Trophoblast cell (in vitro differentiated cells and primary cell): ENCODE measurements around the gene KRTAP10-9.
"Not testable (repeated sequence)": the region's sequence is repeated elsewhere in the genome, so short reads cannot be mapped to it uniquely, and the experiment has no call there.

ENCODE experiments used
- DNase-seq, 2 donors: peaks; one replicate each; pipeline ENCODE4 v3.0.0-alpha.2; 2016
- H2AFZ ChIP-seq: 2 replicates; pipeline ENCODE4 v1.6.1; 2013; ENCODE audit warnings: low read length, moderate library complexity, mild to moderate bottlenecking; ENCODE audit not compliant: insufficient read depth, poor library complexity
- H2AK5ac ChIP-seq: 2 replicates; pipeline ENCODE4 v1.6.1; 2013; ENCODE audit warnings: mild to moderate bottlenecking, low read length
- H2BK120ac ChIP-seq: 2 replicates; pipeline ENCODE4 v1.6.1; 2013; ENCODE audit warnings: low read length, mild to moderate bottlenecking, moderate library complexity; ENCODE audit not compliant: insufficient read depth, poor library complexity
- H2BK12ac ChIP-seq: 2 replicates; pipeline ENCODE4 v1.6.1; 2013; ENCODE audit warnings: mild to moderate bottlenecking, low read length, moderate library complexity
- H2BK5ac ChIP-seq: 2 replicates; pipeline ENCODE4 v1.6.1; 2013; ENCODE audit warnings: low read length, low read depth, moderate library complexity, mild to moderate bottlenecking; ENCODE audit not compliant: poor library complexity
- H3K14ac ChIP-seq: 2 replicates; pipeline ENCODE4 v1.6.1; 2013; ENCODE audit warnings: mild to moderate bottlenecking, low read length
- H3K18ac ChIP-seq: 2 replicates; pipeline ENCODE4 v1.6.1; 2013; ENCODE audit warnings: mild to moderate bottlenecking, low read length
- H3K23ac ChIP-seq: 2 replicates; pipeline ENCODE4 v1.6.1; 2013; ENCODE audit warnings: low read length
- H3K27ac ChIP-seq: 2 replicates; pipeline ENCODE4 v1.5.1; 2013; ENCODE audit warnings: low read depth, mild to moderate bottlenecking, inconsistent platforms, low read length, moderate library complexity
- H3K27me3 ChIP-seq: 2 replicates; pipeline ENCODE4 v1.6.1; 2013; ENCODE audit warnings: inconsistent platforms, mild to moderate bottlenecking, low read length, moderate library complexity; ENCODE audit not compliant: insufficient read depth
- H3K36me3 ChIP-seq, 2 experiments: 1 replicate in 1 of 2; 2 replicates in 1 of 2; pipeline ENCODE4 v1.6.1; 2013; ENCODE audit warnings: low read length in 2 of 2, mild to moderate bottlenecking in 2 of 2, moderate library complexity in 1 of 2; ENCODE audit not compliant: insufficient read depth in 2 of 2, control insufficient read depth in 1 of 2
- H3K4ac ChIP-seq: 2 replicates; pipeline ENCODE4 v1.6.1; 2013; ENCODE audit warnings: low read depth, mild to moderate bottlenecking, low read length, moderate library complexity
- H3K4me1 ChIP-seq, 2 experiments: 1 replicate in 1 of 2; 2 replicates in 1 of 2; pipeline ENCODE4 v1.6.1; 2013; ENCODE audit warnings: low read length in 2 of 2, mild to moderate bottlenecking in 2 of 2, moderate library complexity in 1 of 2; ENCODE audit not compliant: insufficient read depth in 2 of 2, control insufficient read depth in 1 of 2
- H3K4me2 ChIP-seq: 2 replicates; pipeline ENCODE4 v1.6.1; 2013; ENCODE audit warnings: inconsistent platforms, mild to moderate bottlenecking, low read length, moderate library complexity
- H3K4me3 ChIP-seq: 2 replicates; pipeline ENCODE4 v1.5.1; 2013; ENCODE audit warnings: mild to moderate bottlenecking, low read depth, low read length, inconsistent platforms
- H3K79me1 ChIP-seq: one replicate; pipeline ENCODE4 v1.6.1; 2013; ENCODE audit warnings: low read length
- H3K79me2 ChIP-seq: 2 replicates; pipeline ENCODE4 v1.6.1; 2013; ENCODE audit warnings: low read length, mild to moderate bottlenecking; ENCODE audit not compliant: control insufficient read depth, insufficient read depth, poor library complexity
- H3K9ac ChIP-seq: 2 replicates; pipeline ENCODE4 v1.6.1; 2013; ENCODE audit warnings: mild to moderate bottlenecking, low read length
- H3K9me3 ChIP-seq: 2 replicates; pipeline ENCODE4 v1.6.1; 2013; ENCODE audit warnings: low read depth, mild to moderate bottlenecking, control low read depth, inconsistent platforms, low read length; ENCODE audit not compliant: insufficient read depth
- H4K12ac ChIP-seq: 2 replicates; pipeline ENCODE4 v1.6.1; 2013; ENCODE audit warnings: low read depth, mild to moderate bottlenecking, low read length, moderate library complexity
- H4K8ac ChIP-seq: 2 replicates; pipeline ENCODE4 v1.6.1; 2013; ENCODE audit warnings: low read depth, mild to moderate bottlenecking, low read length, moderate library complexity
- H4K91ac ChIP-seq: one replicate; pipeline ENCODE4 v1.6.1; 2013; ENCODE audit warnings: low read depth, mild to moderate bottlenecking, low read length, moderate library complexity
- WGBS: extraction: QIAGEN DNeasy Blood & Tissue Kit; methylation state at CpG from one replicate; pipeline ENCODE4 v1.1.7; 2013; ENCODE audit warnings: missing lambda C conversion rate; ENCODE audit not compliant: insufficient read length, insufficient coverage; ENCODE audit errors: extremely low coverage; 5-methylcytosine and 5-hydroxymethylcytosine counted together

Gene KRTAP10-9

DNA sequence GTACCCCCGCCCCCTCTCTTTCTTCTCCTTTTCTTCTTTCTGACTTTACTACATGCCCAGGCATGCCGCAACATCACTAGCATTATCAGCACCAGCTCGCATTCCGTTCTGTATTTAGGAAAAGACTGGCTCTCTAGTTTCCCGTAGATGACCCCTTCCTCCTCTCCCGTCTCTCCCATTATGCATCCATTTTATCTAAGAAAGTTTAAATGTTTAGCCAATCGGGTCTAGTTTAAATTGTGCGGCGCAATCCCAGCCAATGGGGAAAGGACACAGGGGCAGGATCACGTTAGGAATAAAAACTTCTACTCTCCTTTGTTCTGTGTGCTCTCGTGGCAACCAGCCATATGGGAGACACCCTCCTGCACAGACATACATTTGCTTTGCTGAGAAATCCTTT lies 28.8 kb upstream of the KRTAP10-9 start:
- H4K91ac ChIP-seq, result peak overlapping the region; percentile 41
- peaks cover 2% of the 10 kb centered on the region for H3K9me3 ChIP-seq
- H3K18ac ChIP-seq, result no peak overlapping the region
- no peaks in the 10 kb centered on the region for H3K36me3 ChIP-seq
- H3K4me3 ChIP-seq, result no peak overlapping the region
- H3K79me1 ChIP-seq, result peaks cover 8% of the 10 kb centered on the region
- no peak overlapping the region for H2BK5ac ChIP-seq
- no peak overlapping the region for H3K27ac ChIP-seq
- no peaks in the 10 kb centered on the region for H3K79me2 ChIP-seq
- no peak overlapping the region for H3K4ac ChIP-seq
- H3K27me3 ChIP-seq, result no peaks in the 10 kb centered on the region
- no peak overlapping the region for H4K8ac ChIP-seq
- no peak overlapping the region for H3K9ac ChIP-seq
- no peak overlapping the region for H2BK120ac ChIP-seq
- WGBS, result no CpG with 5 or more reads among the region's 11 CpGs
- no peak overlapping the region for H3K14ac ChIP-seq
- H3K4me2 ChIP-seq, result no peak overlapping the region
- no peak overlapping the region for H4K12ac ChIP-seq
- no peak overlapping the region for H2BK12ac ChIP-seq
- H2AK5ac ChIP-seq, result no peak overlapping the region
- DNase-seq, result no peak
- H3K4me1 ChIP-seq, result peaks cover 3 to 17% of the 10 kb centered on the region in 2 experiments
- no peak overlapping the region for H2AFZ ChIP-seq
- H3K23ac ChIP-seq, result no peak overlapping the region

DNA sequence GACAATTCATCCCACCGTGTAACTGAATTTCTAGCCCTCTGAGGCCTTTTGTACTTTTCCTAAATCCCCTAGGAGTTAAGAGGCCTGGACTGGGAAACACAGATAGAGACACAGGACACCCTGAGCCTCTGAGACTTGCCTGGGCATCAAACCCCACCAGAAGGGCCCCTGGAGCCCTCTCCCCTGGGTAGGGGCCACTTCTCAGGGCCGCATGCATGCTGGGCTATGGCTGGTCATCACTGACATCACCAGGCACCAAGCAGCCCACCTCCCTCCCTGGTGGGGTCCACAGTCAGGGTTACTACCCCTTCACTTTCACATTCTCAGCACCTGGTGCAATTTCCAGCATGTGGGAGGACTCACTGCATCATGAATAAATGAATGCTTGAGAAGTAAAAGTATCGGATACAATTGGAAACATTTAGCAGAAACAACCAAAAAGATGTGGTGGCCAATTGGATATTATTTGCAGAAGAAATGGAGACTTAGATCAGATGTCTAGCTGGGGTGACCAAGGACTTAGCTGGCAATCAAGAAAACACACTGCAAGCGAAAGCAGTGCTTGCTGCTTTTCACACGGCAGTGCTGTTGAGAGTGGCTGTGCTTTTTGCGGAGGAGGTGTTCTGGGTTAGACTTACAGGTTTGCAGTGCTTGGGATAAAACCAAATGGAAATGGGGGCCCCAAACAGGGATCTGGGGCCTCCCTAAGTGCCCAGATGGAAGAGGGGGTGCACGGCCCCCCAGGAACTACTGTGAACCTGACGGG lies 27.4 kb upstream of the KRTAP10-9 start:
- H3K14ac ChIP-seq, result no peak overlapping the region
- H2AK5ac ChIP-seq, result no peak overlapping the region
- no peak overlapping the region for H2BK12ac ChIP-seq
- no peak for DNase-seq
- H2BK5ac ChIP-seq, result no peak overlapping the region
- no peak overlapping the region for H2BK120ac ChIP-seq
- H3K36me3 ChIP-seq, result no peaks in the 10 kb centered on the region
- no peak overlapping the region for H3K23ac ChIP-seq
- no peak overlapping the region for H3K27ac ChIP-seq
- no peak overlapping the region for H2AFZ ChIP-seq
- H3K4me2 ChIP-seq, result no peak overlapping the region
- no peak overlapping the region for H3K9ac ChIP-seq
- no peak overlapping the region for H3K4ac ChIP-seq
- H4K91ac ChIP-seq, result peak overlapping the region; percentile 3
- H3K18ac ChIP-seq, result no peak overlapping the region
- WGBS, result no CpG with 5 or more reads among the region's 8 CpGs
- H3K4me3 ChIP-seq, result no peak overlapping the region
- H3K27me3 ChIP-seq, result no peaks in the 10 kb centered on the region
- no peaks in the 10 kb centered on the region for H3K79me2 ChIP-seq
- H4K12ac ChIP-seq, result no peak overlapping the region
- peaks cover 7% of the 10 kb centered on the region for H3K9me3 ChIP-seq
- H4K8ac ChIP-seq, result no peak overlapping the region
- peaks cover 0 to 5% of the 10 kb centered on the region in 2 experiments for H3K4me1 ChIP-seq
- no peaks in the 10 kb centered on the region for H3K79me1 ChIP-seq

DNA sequence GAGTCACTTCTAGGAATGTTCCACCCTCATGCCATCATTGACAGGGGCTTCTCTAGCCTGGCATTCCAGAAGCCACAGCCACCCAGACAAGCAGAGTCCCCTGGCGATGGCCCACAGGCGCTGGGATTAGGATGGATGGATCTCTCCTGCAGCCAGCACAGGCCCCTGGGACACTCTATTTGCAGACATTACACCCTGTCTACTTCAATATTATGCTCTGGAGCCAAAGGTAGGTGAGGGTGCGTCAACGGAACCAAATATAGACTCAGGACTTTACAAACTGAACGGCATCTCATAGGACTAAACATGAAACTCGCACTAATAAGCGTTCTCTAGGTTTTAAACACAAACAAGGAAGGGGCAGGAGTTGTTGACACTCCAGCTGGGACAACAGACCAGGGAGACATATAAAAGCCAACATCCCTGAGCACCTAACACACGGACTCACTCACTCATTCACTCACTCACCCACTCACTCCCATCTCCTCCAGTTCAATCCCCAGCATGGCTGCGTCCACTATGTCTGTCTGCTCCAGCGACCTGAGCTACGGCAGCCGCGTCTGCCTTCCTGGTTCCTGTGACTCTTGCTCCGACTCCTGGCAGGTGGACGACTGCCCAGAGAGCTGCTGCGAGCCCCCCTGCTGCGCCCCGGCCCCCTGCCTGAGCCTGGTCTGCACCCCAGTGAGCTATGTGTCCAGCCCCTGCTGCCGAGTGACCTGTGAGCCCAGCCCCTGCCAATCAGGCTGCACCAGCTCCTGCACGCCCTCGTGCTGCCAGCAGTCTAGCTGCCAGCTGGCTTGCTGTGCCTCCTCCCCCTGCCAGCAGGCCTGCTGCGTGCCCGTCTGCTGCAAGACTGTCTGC lies 26.5 kb upstream of the KRTAP10-9 start, which contains the start of gene KRTAP10-7:
TSS of gene KRTAP10-7 (plus strand) at position 480 of the 861 bp plus-strand sequence. CDS start at position 505, 25 bp downstream.
- not testable (repeated sequence) for H2BK120ac ChIP-seq, DNase-seq, H3K4ac ChIP-seq, H3K9ac ChIP-seq, H3K4me2 ChIP-seq, H4K8ac ChIP-seq, H3K4me1 ChIP-seq, H3K36me3 ChIP-seq, H4K91ac ChIP-seq, H3K27ac ChIP-seq, H3K18ac ChIP-seq, H2AFZ ChIP-seq, H3K14ac ChIP-seq, H3K9me3 ChIP-seq, H3K23ac ChIP-seq, H3K4me3 ChIP-seq, H3K79me2 ChIP-seq, H4K12ac ChIP-seq, H3K27me3 ChIP-seq, H2BK12ac ChIP-seq, H2BK5ac ChIP-seq, H2AK5ac ChIP-seq, H3K79me1 ChIP-seq
- WGBS, result no CpG with 5 or more reads among the region's 23 CpGs

DNA sequence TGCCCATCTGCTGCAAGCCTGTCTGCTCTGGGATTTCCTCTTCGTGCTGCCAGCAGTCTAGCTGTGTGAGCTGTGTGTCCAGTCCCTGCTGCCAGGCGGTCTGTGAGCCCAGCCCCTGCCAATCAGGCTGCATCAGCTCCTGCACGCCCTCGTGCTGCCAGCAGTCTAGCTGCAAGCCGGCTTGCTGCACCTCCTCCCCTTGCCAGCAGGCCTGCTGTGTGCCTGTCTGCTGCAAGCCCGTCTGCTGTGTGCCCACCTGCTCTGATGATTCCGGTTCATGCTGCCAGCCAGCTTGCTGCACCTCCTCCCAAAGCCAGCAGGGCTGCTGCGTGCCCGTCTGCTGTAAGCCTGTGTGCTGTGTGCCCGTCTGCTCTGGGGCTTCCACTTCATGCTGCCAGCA lies 25.8 kb upstream of the KRTAP10-9 start:
- WGBS, result no CpG with 5 or more reads among the region's 10 CpGs

More for the DNA sequence above, 25.8 kb upstream of the KRTAP10-9 start:
- not testable (repeated sequence) for H3K4ac ChIP-seq, H3K27ac ChIP-seq, H3K14ac ChIP-seq, H2BK5ac ChIP-seq, H2BK120ac ChIP-seq, H2AFZ ChIP-seq, H4K8ac ChIP-seq, H3K27me3 ChIP-seq, H3K23ac ChIP-seq, H3K18ac ChIP-seq, H4K12ac ChIP-seq, H2AK5ac ChIP-seq, H3K9ac ChIP-seq, H3K9me3 ChIP-seq, H3K36me3 ChIP-seq, DNase-seq, H3K4me2 ChIP-seq, H2BK12ac ChIP-seq, H3K79me2 ChIP-seq, H4K91ac ChIP-seq, H3K4me3 ChIP-seq, H3K4me1 ChIP-seq, H3K79me1 ChIP-seq
